ENCODE results near the gene AJM1.
"Not testable (repeated sequence)": the region's sequence is repeated elsewhere in the genome, so short reads cannot be mapped to it uniquely, and the experiment has no call there.

Gene AJM1

DNA sequence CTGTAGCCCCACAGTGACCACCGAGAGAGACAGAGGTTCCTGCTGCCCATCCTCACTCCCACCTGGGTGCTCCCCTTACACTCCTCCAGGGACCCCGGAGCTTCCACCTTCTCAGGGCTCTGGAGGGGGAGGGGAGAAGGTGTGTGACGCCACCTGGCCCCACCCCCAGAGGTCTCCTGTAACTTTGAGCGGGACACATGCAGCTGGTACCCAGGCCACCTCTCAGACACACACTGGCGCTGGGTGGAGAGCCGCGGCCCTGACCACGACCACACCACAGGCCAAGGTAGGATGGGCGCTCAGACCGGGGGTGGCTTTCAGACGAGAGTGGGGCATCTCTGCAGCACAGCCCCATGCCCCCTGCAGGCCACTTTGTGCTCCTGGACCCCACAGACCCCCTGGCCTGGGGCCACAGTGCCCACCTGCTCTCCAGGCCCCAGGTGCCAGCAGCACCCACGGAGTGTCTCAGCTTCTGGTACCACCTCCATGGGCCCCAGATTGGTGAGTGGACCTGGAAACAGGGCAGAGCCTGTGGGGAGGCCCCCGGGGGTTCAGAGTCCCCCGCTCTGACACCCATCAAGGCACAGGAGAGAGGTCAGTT is 14.4 kb downstream of the AJM1 start:
- DNase-seq = no peak

- no peak for DNase-seq
These were observed 14.9 kb downstream of the AJM1 start for GRCh38 chr9:136857166-136857565.

DNA sequence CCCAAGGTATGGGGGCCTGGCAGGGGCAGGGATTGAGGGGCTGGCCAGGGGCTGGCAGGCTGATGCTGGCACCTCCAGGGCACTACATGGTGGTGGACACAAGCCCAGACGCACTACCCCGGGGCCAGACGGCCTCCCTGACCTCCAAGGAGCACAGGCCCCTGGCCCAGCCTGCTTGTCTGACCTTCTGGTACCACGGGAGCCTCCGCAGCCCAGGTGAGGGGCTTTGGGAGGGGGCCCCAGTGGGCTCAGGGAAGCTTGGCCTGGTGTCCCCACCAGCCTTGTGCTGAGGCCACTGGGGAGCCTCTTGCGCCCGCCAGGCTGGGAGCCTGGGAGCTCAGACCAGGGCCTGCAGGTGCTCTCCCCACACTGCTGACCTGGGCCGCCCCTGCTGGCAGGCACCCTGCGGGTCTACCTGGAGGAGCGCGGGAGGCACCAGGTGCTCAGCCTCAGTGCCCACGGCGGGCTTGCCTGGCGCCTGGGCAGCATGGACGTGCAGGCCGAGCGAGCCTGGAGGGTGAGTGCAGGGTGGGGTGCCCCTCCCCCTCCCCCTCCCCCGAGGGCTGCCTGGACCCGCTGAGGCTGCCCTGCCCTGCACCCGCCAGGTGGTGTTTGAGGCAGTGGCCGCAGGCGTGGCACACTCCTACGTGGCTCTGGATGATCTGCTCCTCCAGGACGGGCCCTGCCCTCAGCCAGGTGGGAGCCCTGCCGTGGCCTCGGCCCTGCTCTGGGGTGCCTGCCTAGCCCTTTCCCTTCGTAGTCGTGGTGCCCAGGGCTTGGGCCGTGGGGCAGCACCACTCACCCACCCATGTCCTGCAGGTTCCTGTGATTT is 15.5 kb downstream of the AJM1 start:
- no peak for DNase-seq

DNA sequence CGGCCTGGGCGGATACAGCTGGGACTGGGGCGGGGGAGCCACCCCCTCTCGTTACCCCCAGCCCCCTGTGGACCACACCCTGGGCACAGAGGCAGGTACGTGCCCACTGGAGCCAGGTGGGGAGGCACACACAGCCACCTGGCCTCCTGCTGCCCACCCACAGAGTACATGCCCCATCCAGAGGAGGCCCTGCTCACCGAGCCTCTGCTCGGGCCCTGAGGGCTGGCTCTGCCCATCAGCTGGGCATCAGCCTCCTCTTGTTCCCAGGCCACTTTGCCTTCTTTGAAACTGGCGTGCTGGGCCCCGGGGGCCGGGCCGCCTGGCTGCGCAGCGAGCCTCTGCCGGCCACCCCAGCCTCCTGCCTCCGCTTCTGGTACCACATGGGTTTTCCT is 16.2 kb downstream of the AJM1 start:
- no peak for DNase-seq

- no peak for DNase-seq
These were observed 16.8 kb downstream of the AJM1 start for GRCh38 chr9:136858844-136859757.

GRCh38 chr9:136860529-136860928 is 18.3 kb downstream of the AJM1 start:
- DNase-seq = no peak

GRCh38 chr9:136860933-136861873 is 18.9 kb downstream of the AJM1 start:
- DNase-seq = no peak

- no peak for DNase-seq
These were observed 19.7 kb downstream of the AJM1 start for GRCh38 chr9:136861874-136862457.

GRCh38 chr9:136862849-136863622 is 20.8 kb downstream of the AJM1 start:
- no peak for DNase-seq

GRCh38 chr9:136863623-136864273 is 21.5 kb downstream of the AJM1 start:
- no peak for DNase-seq

- no peak for DNase-seq
These were observed 22.9 kb downstream of the AJM1 start for GRCh38 chr9:136865041-136865767.

- no peak for DNase-seq
These were observed 23.5 kb downstream of the AJM1 start for GRCh38 chr9:136865768-136866103.

- not testable (repeated sequence) for DNase-seq
These were observed 24.7 kb downstream of the AJM1 start for GRCh38 chr9:136866898-136867421.

GRCh38 chr9:136867480-136867879 is 25.2 kb downstream of the AJM1 start:
- no peak for DNase-seq

DNA sequence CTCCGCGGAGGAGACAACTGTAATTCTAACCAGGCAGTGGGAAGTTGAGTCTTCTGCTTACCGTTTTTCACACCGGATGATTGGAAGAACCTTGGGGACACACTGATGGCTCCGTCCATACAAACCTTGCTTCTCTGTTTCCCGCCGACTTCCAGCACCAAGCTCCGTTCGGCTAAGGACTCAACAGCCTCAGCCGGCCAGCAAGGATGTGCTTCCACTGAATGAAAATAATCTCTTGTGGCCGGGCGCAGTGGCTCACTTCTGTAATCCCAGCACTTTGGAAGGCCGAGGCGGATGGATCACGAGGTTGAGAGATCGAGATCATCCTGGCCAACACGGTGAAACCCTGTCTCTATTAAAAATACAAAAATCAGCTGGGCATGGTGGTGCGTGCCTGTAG is 25.6 kb downstream of the AJM1 start:
- DNase-seq = no peak

GRCh38 chr9:136868644-136869043 is 26.4 kb downstream of the AJM1 start:
- no peak for DNase-seq

- not testable (repeated sequence) for DNase-seq
These were observed 27.3 kb downstream of the AJM1 start for GRCh38 chr9:136869611-136870010.

- no peak for DNase-seq
These were observed 32.9 kb downstream of the AJM1 start for GRCh38 chr9:136875155-136875554.

GRCh38 chr9:136876476-136876875 is 34.2 kb downstream of the AJM1 start:
- DNase-seq = no peak

- DNase-seq = no peak
These were observed 38.4 kb downstream of the AJM1 start for GRCh38 chr9:136880651-136881050.

Data from stimulated activated CD4-positive, alpha-beta T cell treated with anti-CD3 and anti-CD28 coated beads, Interleukin-12 subunit alpha, Interleukin-12 subunit beta, amount 100 ng/mL, for 4 hours (primary cell).